GM23248 (cell line): ENCODE data around the gene ITFG1.

Experiments
- EZH2 ChIP-seq: fragments of 200-600 bp; sonication (generic); IDR thresholded peaks from 2 replicates; pipeline ENCODE4 v1.6.1; 2018; ENCODE audit warnings: antibody characterized with exemption, mild to moderate bottlenecking; ENCODE audit not compliant: insufficient read depth, poor library complexity, severe bottlenecking
- EZH2phosphoT487 ChIP-seq: fragments of 200-600 bp; sonication (generic); IDR thresholded peaks from 2 replicates; pipeline ENCODE4 v1.6.1; 2018; ENCODE audit warnings: antibody characterized with exemption, moderate library complexity, mild to moderate bottlenecking, low read depth; ENCODE audit not compliant: insufficient read depth

- no peak for TF ChIP-seq EZH2
- TF ChIP-seq EZH2phosphoT487: no peak
These were observed 11.1 kb downstream of the ITFG1 start for GRCh38 chr16:47449788-47450187.
